Left hindlimb (tissue), 1 donor: ENCODE results near the gene EVPL.
"Not testable (repeated sequence)": the region's sequence is repeated elsewhere in the genome, so short reads cannot be mapped to it uniquely, and the experiment has no call there.

Experiments
- DNase-seq: peaks from one replicate; pipeline ENCODE4 v3.0.0-alpha.2; 2018

EVPL gene

GRCh38 chr17:76027159-76027839 lies at the start of gene EVPL:
TSS of gene EVPL (minus strand) at chr17:76027306. CDS start at chr17:76027198, 108 bp downstream.
- no peak for DNase-seq

GRCh38 chr17:76076146-76076764 lies 49.1 kb upstream of the EVPL start:
- no peak for DNase-seq

DNA sequence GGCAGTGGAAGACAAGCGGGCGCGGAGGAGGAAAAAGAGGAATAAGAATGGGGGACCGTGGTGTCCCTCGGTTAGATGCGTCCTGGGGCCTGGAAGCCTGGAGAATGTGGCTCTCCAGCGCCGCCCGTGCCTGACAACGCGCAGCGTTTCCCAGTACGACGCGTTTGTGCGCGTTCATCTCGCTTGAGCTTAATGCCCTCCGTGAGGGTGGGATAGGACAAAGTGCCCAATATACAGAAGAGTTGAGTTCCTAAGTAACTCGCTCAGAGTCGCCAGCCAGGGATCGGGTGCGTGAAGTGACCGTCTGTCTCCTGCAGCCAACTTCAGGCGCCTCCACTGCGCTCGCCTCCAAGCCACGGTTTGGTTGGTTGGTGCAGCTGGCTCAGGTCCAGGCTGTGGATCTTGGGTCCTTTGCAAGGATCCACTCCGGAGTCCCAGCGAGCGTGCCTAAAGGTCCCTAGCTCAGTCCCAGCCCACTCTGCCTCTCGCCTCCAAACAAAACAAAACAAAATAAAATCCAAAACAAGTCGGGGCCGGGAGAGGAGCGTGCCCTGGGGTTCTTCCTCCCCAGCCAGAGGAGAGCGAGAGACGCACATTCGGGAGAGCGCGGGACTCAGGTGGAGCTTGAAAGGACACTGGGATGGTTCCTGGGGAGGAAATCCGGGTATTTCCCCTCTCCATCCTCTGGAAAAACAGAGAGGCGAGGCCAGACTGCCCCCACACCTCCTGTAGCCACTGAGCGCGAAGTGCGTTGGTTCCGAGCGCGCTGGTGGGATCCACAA lies 48.4 kb upstream of the EVPL start:
- no peak for DNase-seq

DNA sequence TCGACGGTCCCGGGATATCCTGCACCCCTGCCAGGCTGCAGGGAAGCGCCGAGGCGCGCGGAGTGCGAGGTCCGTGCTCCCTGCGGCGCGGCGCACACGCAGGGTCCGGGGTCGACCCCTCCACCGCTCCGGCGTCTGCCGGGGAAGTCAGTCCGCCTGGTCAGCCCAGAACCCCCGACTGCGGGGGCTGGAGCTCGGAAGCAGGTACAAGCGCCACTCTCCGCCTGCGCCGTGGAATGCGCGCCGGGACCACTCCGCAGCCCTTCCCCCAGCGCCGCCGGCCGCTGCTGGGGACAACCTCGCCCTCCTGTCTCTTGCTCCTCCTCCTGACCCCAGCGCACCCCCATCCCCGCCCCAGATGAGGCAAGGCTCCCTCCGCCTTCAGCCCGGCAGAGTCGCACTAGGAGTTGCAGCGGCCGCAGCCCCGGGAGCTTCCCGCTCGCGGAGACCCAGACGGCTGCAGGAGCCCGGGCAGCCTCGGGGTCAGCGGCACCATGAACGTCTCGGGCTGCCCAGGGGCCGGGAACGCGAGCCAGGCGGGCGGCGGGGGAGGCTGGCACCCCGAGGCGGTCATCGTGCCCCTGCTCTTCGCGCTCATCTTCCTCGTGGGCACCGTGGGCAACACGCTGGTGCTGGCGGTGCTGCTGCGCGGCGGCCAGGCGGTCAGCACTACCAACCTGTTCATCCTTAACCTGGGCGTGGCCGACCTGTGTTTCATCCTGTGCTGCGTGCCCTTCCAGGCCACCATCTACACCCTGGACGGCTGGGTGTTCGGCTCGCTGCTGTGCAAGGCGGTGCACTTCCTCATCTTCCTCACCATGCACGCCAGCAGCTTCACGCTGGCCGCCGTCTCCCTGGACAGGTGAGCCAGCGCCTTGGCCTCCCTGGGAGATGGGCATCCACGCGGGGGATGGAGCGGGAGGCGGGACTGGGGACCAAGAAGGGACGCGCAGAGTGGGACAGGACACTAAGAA lies 47.6 kb upstream of the EVPL start, which contains the start of gene GALR2:
Gene GALR2, plus strand, starts transcription at position 392 of the 974 bp plus-strand sequence. Its CDS starts 103 bp downstream, at position 495.
- no peak for DNase-seq

GRCh38 chr17:76072148-76072858 lies 45.2 kb upstream of the EVPL start, which contains the start of gene SRP68:
TSS of gene SRP68 (minus strand) at chr17:76072517. CDS start at chr17:76072491, 26 bp downstream.
- peak; percentile 96 for DNase-seq

DNA sequence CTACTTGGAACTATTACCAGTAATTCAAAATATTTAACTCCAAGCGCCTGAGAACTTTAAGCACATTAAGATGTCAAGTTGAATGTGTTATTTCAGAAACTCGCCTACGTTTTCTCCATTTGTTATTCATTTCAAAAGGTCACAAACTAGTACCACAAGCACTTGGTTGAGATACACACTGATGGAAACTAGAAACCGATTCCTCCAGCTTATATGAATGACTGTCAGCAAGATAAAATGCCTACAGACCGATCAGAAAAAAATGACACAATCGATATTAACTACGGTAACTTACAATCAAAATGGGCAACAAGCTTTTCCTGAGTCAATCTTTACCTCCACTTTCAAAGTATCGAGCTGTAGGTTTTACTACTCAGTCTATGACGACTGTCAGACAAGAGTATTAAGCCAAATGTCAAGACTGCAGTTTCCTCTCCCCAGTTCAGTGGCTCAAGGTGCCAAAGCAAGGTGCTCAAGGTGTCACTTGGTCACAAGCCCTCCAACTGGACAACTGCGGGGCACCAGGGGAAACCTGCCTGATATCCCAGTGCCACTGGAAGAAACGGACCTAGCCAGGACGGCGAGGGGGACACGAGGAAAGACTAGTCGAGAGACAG lies 44.5 kb upstream of the EVPL start:
- no peak for DNase-seq

DNA sequence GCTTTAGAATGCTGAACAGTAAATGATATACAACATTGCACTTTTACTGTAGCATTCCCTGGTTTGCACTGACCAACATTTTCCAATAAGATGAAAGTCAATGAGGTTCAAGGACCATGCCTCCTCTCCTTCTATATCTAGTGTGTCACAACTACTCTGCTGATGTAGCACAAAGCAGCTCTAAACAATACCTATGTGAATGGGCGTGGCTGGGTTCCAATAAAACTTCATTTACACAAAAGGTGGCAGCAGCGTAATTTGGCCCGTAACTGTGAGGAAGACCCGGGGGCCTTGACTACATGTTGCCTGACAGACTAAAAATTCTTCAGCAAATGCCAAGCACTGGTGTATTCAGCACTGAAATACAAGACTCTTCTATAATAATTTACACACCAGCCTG lies 38.7 kb upstream of the EVPL start:
- no peak for DNase-seq

DNA sequence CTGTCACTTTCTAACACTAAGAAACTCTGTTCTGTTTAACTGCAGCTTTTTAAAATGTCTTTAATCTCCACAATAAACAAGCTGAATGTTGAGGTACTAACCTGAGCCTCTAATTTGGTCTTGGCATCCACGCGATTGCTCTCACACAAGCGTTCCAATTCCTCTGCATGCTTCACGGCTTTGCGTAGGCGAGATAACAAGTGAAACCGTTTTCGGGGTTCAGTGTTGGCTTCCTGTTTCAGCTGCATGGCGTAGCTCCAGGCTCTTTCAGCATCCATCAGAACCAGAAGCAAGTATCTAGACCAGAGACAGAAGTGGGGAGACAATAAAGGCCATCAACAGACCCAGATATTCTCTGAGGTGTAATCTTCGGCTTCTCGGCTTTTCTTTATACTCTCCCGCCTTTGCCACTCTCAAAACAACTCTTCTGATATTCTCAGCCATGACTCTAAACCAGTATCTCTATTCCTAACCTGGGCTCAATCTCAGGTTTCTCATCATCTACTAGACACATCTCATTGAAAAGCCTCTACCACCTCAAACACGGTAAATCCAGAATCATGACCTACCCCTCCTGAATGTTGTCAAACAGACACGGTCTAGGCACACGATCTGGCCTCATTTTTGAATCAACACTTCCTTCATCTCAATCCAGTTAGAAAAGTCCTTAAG lies 36.9 kb upstream of the EVPL start:
- no peak for DNase-seq

- DNase-seq: not testable (repeated sequence)
Measured at GRCh38 chr17:76058264-76058663, 31.2 kb upstream of the EVPL start.

DNA sequence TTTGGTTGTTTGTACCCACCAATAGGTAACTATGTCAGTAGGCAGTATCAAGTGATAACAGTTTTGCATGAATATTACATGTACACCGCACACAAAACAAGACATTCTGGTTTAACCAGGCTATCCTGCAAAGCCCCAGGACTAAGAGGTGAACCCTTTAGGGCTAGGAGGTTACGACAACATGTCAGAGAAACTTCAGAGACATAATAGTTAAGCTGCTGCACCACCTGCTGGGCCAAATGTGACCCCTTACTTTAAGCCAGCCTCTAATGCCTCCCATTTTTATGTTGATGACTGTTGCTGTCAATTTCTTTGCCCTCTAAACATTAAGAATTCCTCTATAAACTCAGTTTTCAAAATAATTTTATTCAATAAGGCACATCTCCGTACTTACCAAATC lies 29.8 kb upstream of the EVPL start:
- DNase-seq: no peak

- no peak for DNase-seq
Measured at GRCh38 chr17:76054112-76054476, 27.0 kb upstream of the EVPL start.

GRCh38 chr17:76053246-76054111 lies 26.4 kb upstream of the EVPL start:
- DNase-seq: no peak

GRCh38 chr17:76051561-76051960 lies 24.5 kb upstream of the EVPL start:
- no peak for DNase-seq

GRCh38 chr17:76050538-76051467 lies 23.7 kb upstream of the EVPL start:
- no peak for DNase-seq

GRCh38 chr17:76049836-76050537 lies 22.9 kb upstream of the EVPL start:
- no peak for DNase-seq

GRCh38 chr17:76049239-76049638 lies 22.1 kb upstream of the EVPL start:
- no peak for DNase-seq

DNA sequence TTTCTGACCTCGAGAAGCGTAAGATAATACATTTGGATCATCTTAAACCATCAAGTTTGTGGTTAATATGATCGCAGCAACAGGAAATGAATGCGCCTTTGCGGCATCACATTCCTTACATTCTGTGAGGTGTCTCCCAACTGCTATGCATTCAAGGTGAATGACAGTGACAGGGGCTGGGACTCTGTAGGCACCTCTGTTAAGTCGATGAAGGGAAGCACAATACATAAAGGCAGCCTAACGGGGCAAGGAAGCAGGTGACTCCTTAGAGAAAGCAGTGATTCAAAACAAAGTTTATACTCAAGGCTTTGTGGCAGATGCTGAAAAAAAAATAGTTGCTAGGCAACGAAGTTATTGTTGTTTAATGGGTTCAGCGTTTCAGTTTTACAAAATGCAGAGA lies 21.6 kb upstream of the EVPL start:
- DNase-seq: no peak

GRCh38 chr17:76048025-76048605 lies 21.0 kb upstream of the EVPL start:
- DNase-seq: no peak
